Adrenal gland (tissue), 5 donors: ENCODE results near the gene TNIK.

ENCODE experiments used
- POLR2A ChIP-seq, 2 donors: fragments of 450-650 bp; IDR thresholded peaks; one replicate each; pipeline ENCODE4 v1.6.1; 2017; ENCODE audit warnings: antibody characterized with exemption in 2 of 2, mild to moderate bottlenecking in 2 of 2, moderate library complexity in 1 of 2
- TF ChIP-seq, protein P1 (sequence below), 6 experiments: fragments of 450-650 bp in 4 of 6; fragments of 200-600 bp in 2 of 6; sonication (generic) in 1 of 6; IDR thresholded peaks; 1 replicate in 5 of 6; 2 replicates in 1 of 6; pipeline versions ENCODE4 v1.5.1 to v1.8.0; 2016 to 2021; ENCODE audit warnings: antibody characterized with exemption in 6 of 6, mild to moderate bottlenecking in 2 of 6, moderate library complexity in 1 of 6
- donor health status: DM: no; HTN: no; CAD: no.

DNA sequence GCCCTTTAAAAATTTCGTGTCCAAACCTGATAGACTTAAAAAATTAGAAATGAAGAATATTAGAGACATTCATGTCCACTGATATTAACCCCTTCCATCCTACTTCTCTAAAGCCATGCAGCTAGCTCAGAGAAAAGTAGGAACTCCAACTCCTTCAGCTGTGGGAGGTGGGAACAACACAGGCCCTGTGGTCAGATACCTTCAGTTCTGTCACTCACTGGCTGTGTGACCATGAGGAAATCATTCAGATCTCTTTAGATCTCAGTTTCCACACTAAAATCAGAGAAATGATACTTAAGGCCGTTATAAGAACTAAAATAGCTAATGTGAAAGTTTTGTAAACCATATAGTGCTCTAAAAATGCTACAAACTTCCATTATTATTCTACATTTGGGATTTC lies 209.8 kb downstream of the TNIK start:
- TF ChIP-seq, protein P1, sequence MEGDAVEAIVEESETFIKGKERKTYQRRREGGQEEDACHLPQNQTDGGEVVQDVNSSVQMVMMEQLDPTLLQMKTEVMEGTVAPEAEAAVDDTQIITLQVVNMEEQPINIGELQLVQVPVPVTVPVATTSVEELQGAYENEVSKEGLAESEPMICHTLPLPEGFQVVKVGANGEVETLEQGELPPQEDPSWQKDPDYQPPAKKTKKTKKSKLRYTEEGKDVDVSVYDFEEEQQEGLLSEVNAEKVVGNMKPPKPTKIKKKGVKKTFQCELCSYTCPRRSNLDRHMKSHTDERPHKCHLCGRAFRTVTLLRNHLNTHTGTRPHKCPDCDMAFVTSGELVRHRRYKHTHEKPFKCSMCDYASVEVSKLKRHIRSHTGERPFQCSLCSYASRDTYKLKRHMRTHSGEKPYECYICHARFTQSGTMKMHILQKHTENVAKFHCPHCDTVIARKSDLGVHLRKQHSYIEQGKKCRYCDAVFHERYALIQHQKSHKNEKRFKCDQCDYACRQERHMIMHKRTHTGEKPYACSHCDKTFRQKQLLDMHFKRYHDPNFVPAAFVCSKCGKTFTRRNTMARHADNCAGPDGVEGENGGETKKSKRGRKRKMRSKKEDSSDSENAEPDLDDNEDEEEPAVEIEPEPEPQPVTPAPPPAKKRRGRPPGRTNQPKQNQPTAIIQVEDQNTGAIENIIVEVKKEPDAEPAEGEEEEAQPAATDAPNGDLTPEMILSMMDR (IDR thresholded peaks at IDR 0.05): no peak
- no peak for TF ChIP-seq POLR2A (IDR thresholded peaks at IDR 0.05)
